Measurements from ENCODE around the gene PYDC2.

DNA sequence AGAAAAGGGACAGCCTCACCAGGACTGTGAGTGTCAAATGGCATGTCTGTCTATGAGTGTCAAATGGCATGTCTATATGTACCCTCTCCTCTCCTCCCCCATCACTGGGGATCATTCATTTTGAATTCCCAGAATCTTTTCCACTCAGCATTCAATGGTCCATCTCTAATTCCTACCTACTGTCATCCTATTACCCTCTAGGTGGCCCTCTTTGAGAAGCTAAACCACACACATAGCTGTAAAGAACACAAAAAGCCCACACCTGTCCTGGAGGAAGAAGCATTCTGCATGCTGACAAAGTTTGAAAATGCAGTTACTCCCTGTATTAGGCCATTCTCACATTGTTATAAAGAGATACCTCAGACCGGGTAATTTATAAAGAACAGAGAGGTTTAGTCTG lies 46.2 kb upstream of the PYDC2 start:
- TF ChIP-seq, protein P1, sequence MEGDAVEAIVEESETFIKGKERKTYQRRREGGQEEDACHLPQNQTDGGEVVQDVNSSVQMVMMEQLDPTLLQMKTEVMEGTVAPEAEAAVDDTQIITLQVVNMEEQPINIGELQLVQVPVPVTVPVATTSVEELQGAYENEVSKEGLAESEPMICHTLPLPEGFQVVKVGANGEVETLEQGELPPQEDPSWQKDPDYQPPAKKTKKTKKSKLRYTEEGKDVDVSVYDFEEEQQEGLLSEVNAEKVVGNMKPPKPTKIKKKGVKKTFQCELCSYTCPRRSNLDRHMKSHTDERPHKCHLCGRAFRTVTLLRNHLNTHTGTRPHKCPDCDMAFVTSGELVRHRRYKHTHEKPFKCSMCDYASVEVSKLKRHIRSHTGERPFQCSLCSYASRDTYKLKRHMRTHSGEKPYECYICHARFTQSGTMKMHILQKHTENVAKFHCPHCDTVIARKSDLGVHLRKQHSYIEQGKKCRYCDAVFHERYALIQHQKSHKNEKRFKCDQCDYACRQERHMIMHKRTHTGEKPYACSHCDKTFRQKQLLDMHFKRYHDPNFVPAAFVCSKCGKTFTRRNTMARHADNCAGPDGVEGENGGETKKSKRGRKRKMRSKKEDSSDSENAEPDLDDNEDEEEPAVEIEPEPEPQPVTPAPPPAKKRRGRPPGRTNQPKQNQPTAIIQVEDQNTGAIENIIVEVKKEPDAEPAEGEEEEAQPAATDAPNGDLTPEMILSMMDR (conservative IDR thresholded peaks at IDR 0.05 in 1 of 2, IDR thresholded peaks at IDR 0.05 in 1 of 2; ENCODE audit: extremely low read depth in 1 of 2, insufficient read depth in 1 of 2, low read depth in 1 of 2, low read length in 2 of 2), result no peak
- TF ChIP-seq EZH2 (IDR thresholded peaks at IDR 0.05; ENCODE audit: borderline replicate concordance, low read length), result no peak

All from mammary epithelial cell (primary cell).